ENCODE data around the gene DNAH7.

Gene DNAH7

GRCh38 chr2:195756218-195756942 lies 312.3 kb downstream of the DNAH7 start:
- Histone ChIP-seq H3K4me2 (ENCODE audit: insufficient read depth, low read length, poor library complexity, severe bottlenecking) (no peak overlapping the region), H2AK5ac (ENCODE audit: low read depth, low read length) (no peak overlapping the region), H3K27ac (replicated peaks; ENCODE audit: low read length) (no peak overlapping the region), H2BK15ac (ENCODE audit: low read length) (no peak overlapping the region), H3K9ac (ENCODE audit: low read depth, low read length, poor library complexity) (no peak overlapping the region), H3K36me3 (replicated peaks in 1 of 2; ENCODE audit: control insufficient read depth in 2 of 2, insufficient read depth in 2 of 2, low read length in 2 of 2) (no peaks in the 10 kb centered on the region), H3K9me3 (replicated peaks in 1 of 2; ENCODE audit: control insufficient read depth in 2 of 2, insufficient read depth in 1 of 2, low read depth in 1 of 2, low read length in 2 of 2) (peaks cover 0 to 2% of the 10 kb centered on the region in 2 donors), H3K27me3 (ENCODE audit: control insufficient read depth in 3 of 3, insufficient read depth in 3 of 3, low read depth in 1 of 3, low read length in 3 of 3) (no peaks in the 10 kb centered on the region), H3K23ac (ENCODE audit: low read depth, low read length, poor library complexity) (no peak overlapping the region), H2BK120ac (ENCODE audit: low read depth, low read length) (no peak overlapping the region), H2AFZ (ENCODE audit: low read length) (no peak overlapping the region), H3K14ac (ENCODE audit: low read length) (no peak overlapping the region), H3K4ac (ENCODE audit: low read length) (no peak overlapping the region), H3K4me3 (ENCODE audit: low read length in 2 of 2) (no peak overlapping the region), H3K18ac (ENCODE audit: low read length) (no peak overlapping the region), H4K91ac (ENCODE audit: low read depth, low read length, poor library complexity) (no peak overlapping the region), H3K79me1 (ENCODE audit: low read depth, low read length) (no peaks in the 10 kb centered on the region), H2BK12ac (ENCODE audit: low read length) (no peak overlapping the region), H3K4me1 (ENCODE audit: control insufficient read depth in 2 of 2, insufficient read depth in 1 of 2, low read depth in 1 of 2, low read length in 2 of 2) (no peaks in the 10 kb centered on the region), H4K8ac (ENCODE audit: low read depth, low read length) (no peak overlapping the region), H2BK5ac (ENCODE audit: low read length) (no peak overlapping the region)
- WGBS, 2 donors (ENCODE audit: extremely low coverage in 2 of 2, insufficient read length in 2 of 2, insufficient replicate concordance in 1 of 2): no CpG with 5 or more reads among the region's 7 CpGs
- DNase-seq (ENCODE audit: low spot score): no peak

DNA sequence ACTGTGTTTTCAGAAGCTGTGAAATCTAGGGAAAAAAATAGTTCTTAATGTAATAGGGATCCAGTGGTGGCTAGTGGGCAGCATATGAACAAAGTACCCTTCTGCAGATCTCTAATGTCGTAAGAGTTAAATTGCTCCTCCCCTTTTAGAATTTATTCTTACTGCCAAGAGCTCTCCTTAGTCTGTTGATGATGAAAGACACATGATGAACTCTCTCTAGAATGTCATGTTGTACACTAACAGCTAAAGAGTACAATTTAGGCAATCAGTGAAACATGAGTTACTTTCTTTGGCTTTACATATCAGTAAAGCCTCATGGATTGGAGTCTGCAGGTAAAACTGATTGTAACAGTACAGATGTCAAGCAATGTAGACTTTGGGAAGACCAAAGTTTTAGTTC lies 327.4 kb downstream of the DNAH7 start:
- no peak overlapping the region for H3K9ac ChIP-seq (ENCODE audit: low read depth, low read length, poor library complexity)
- no peak overlapping the region for H3K4me2 ChIP-seq (ENCODE audit: insufficient read depth, low read length, poor library complexity, severe bottlenecking)
- H2AK5ac ChIP-seq (ENCODE audit: low read depth, low read length): no peak overlapping the region
- no peak overlapping the region for H4K91ac ChIP-seq (ENCODE audit: low read depth, low read length, poor library complexity)
- no peak overlapping the region for H3K27ac ChIP-seq (replicated peaks; ENCODE audit: low read length)
- H3K4me1 ChIP-seq (ENCODE audit: control insufficient read depth in 2 of 2, insufficient read depth in 1 of 2, low read depth in 1 of 2, low read length in 2 of 2): no peaks in the 10 kb centered on the region
- no peak overlapping the region for H2BK15ac ChIP-seq (ENCODE audit: low read length)
- no peak overlapping the region for H2AFZ ChIP-seq (ENCODE audit: low read length)
- H3K23ac ChIP-seq (ENCODE audit: low read depth, low read length, poor library complexity): no peak overlapping the region
- no peak overlapping the region for H3K4ac ChIP-seq (ENCODE audit: low read length)
- DNase-seq (ENCODE audit: low spot score): no peak
- peaks cover 4 to 13% of the 10 kb centered on the region in 2 donors for H3K36me3 ChIP-seq (replicated peaks in 1 of 2; ENCODE audit: control insufficient read depth in 2 of 2, insufficient read depth in 2 of 2, low read length in 2 of 2)
- no peak overlapping the region for H3K4me3 ChIP-seq (ENCODE audit: low read length in 2 of 2)
- no peak overlapping the region for H2BK5ac ChIP-seq (ENCODE audit: low read length)
- no peak overlapping the region for H4K8ac ChIP-seq (ENCODE audit: low read depth, low read length)
- no CpG with 5 or more reads among the region's 1 CpG for WGBS, 2 donors (ENCODE audit: extremely low coverage in 2 of 2, insufficient read length in 2 of 2, insufficient replicate concordance in 1 of 2)
- no peak overlapping the region for H3K18ac ChIP-seq (ENCODE audit: low read length)
- no peak overlapping the region for H2BK12ac ChIP-seq (ENCODE audit: low read length)
- no peaks in the 10 kb centered on the region for H3K27me3 ChIP-seq (ENCODE audit: control insufficient read depth in 3 of 3, insufficient read depth in 3 of 3, low read depth in 1 of 3, low read length in 3 of 3)
- H3K9me3 ChIP-seq (replicated peaks in 1 of 2; ENCODE audit: control insufficient read depth in 2 of 2, insufficient read depth in 1 of 2, low read depth in 1 of 2, low read length in 2 of 2): peaks cover 2 to 5% of the 10 kb centered on the region in 2 donors
- no peak overlapping the region for H2BK120ac ChIP-seq (ENCODE audit: low read depth, low read length)
- no peak overlapping the region for H3K14ac ChIP-seq (ENCODE audit: low read length)
- no peaks in the 10 kb centered on the region for H3K79me1 ChIP-seq (ENCODE audit: low read depth, low read length)

DNA sequence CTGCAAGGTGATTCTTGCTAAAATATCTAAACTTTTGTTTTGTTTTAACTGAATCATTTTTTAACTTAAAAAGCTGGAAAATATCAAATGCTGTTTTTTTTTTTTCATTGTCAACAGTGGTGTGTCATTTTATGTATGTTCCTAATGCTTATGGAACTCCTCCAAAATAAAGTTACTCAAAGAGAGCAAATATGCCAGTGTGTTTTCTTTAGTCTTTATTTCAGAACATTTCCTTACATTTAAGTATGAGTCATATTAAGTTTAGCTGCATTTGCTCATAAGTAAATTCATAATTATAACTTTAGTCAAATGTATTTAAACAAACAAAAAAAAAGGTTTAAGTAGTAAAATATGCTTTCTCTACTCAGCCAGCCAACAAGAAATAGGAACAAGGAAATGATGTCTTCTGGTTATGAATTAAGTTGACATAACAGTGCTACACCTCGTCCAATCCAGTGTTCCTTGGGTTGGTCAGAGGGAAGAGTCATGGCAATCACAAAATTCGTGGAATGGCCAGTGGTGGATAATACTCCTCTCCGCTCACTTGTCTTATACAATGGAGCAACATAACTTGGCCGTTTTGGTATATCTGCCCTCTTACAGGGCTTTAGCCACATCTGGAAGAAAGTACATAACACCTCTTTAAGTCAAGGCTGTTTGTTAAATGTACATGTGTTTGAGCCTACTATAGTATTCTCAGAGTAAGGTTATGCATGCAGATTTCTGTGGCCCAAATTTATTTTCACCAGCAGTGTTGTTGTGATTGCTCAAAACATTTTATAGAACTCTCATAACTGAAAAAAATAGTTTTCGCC lies 330.9 kb downstream of the DNAH7 start:
- no peak overlapping the region for H3K4me3 ChIP-seq (ENCODE audit: low read length in 2 of 2)
- H3K18ac ChIP-seq (ENCODE audit: low read length): no peak overlapping the region
- H4K91ac ChIP-seq (ENCODE audit: low read depth, low read length, poor library complexity): no peak overlapping the region
- H2BK5ac ChIP-seq (ENCODE audit: low read length): no peak overlapping the region
- H3K79me1 ChIP-seq (ENCODE audit: low read depth, low read length): no peaks in the 10 kb centered on the region
- no peak for DNase-seq (ENCODE audit: low spot score)
- H2BK120ac ChIP-seq (ENCODE audit: low read depth, low read length): no peak overlapping the region
- no peak overlapping the region for H2AK5ac ChIP-seq (ENCODE audit: low read depth, low read length)
- H3K23ac ChIP-seq (ENCODE audit: low read depth, low read length, poor library complexity): no peak overlapping the region
- no peak overlapping the region for H3K4me2 ChIP-seq (ENCODE audit: insufficient read depth, low read length, poor library complexity, severe bottlenecking)
- H2BK12ac ChIP-seq (ENCODE audit: low read length): no peak overlapping the region
- WGBS, 2 donors (ENCODE audit: extremely low coverage in 2 of 2, insufficient read length in 2 of 2, insufficient replicate concordance in 1 of 2): no CpG with 5 or more reads among the region's 5 CpGs
- no peak overlapping the region for H2AFZ ChIP-seq (ENCODE audit: low read length)
- no peak overlapping the region for H4K8ac ChIP-seq (ENCODE audit: low read depth, low read length)
- H3K14ac ChIP-seq (ENCODE audit: low read length): no peak overlapping the region
- peaks cover 0 to 2% of the 10 kb centered on the region in 2 donors for H3K9me3 ChIP-seq (replicated peaks in 1 of 2; ENCODE audit: control insufficient read depth in 2 of 2, insufficient read depth in 1 of 2, low read depth in 1 of 2, low read length in 2 of 2)
- no peak overlapping the region for H3K27ac ChIP-seq (replicated peaks; ENCODE audit: low read length)
- no peak overlapping the region for H2BK15ac ChIP-seq (ENCODE audit: low read length)
- H3K4ac ChIP-seq (ENCODE audit: low read length): no peak overlapping the region
- peaks cover 9 to 39% of the 10 kb centered on the region in 2 donors for H3K36me3 ChIP-seq (replicated peaks in 1 of 2; ENCODE audit: control insufficient read depth in 2 of 2, insufficient read depth in 2 of 2, low read length in 2 of 2)
- no peak overlapping the region for H3K9ac ChIP-seq (ENCODE audit: low read depth, low read length, poor library complexity)
- H3K4me1 ChIP-seq (ENCODE audit: control insufficient read depth in 2 of 2, insufficient read depth in 1 of 2, low read depth in 1 of 2, low read length in 2 of 2): no peaks in the 10 kb centered on the region
- no peaks in the 10 kb centered on the region for H3K27me3 ChIP-seq (ENCODE audit: control insufficient read depth in 3 of 3, insufficient read depth in 3 of 3, low read depth in 1 of 3, low read length in 3 of 3)

- no CpG with 5 or more reads among the region's 1 CpG for WGBS, 2 donors (ENCODE audit: extremely low coverage in 2 of 2, insufficient read length in 2 of 2, insufficient replicate concordance in 1 of 2)
- H3K4me3 ChIP-seq (ENCODE audit: low read length in 2 of 2): no peak overlapping the region
These were observed 333.3 kb downstream of the DNAH7 start for GRCh38 chr2:195735347-195735746.

More at GRCh38 chr2:195735347-195735746, 333.3 kb downstream of the DNAH7 start:
- H4K8ac ChIP-seq (ENCODE audit: low read depth, low read length): no peak overlapping the region
- no peak overlapping the region for H3K27ac ChIP-seq (replicated peaks; ENCODE audit: low read length)
- H3K4me2 ChIP-seq (ENCODE audit: insufficient read depth, low read length, poor library complexity, severe bottlenecking): no peak overlapping the region
- H3K14ac ChIP-seq (ENCODE audit: low read length): no peak overlapping the region
- no peaks in the 10 kb centered on the region for H3K4me1 ChIP-seq (ENCODE audit: control insufficient read depth in 2 of 2, insufficient read depth in 1 of 2, low read depth in 1 of 2, low read length in 2 of 2)
- H3K23ac ChIP-seq (ENCODE audit: low read depth, low read length, poor library complexity): no peak overlapping the region
- no peak for DNase-seq (ENCODE audit: low spot score)
- no peak overlapping the region for H4K91ac ChIP-seq (ENCODE audit: low read depth, low read length, poor library complexity)
- peaks cover 10 to 56% of the 10 kb centered on the region in 2 donors for H3K36me3 ChIP-seq (replicated peaks in 1 of 2; ENCODE audit: control insufficient read depth in 2 of 2, insufficient read depth in 2 of 2, low read length in 2 of 2)
- no peaks in the 10 kb centered on the region for H3K9me3 ChIP-seq (replicated peaks in 1 of 2; ENCODE audit: control insufficient read depth in 2 of 2, insufficient read depth in 1 of 2, low read depth in 1 of 2, low read length in 2 of 2)
- H3K27me3 ChIP-seq (ENCODE audit: control insufficient read depth in 3 of 3, insufficient read depth in 3 of 3, low read depth in 1 of 3, low read length in 3 of 3): no peaks in the 10 kb centered on the region
- no peak overlapping the region for H3K4ac ChIP-seq (ENCODE audit: low read length)
- H2BK12ac ChIP-seq (ENCODE audit: low read length): no peak overlapping the region
- no peak overlapping the region for H3K9ac ChIP-seq (ENCODE audit: low read depth, low read length, poor library complexity)
- no peak overlapping the region for H2AFZ ChIP-seq (ENCODE audit: low read length)
- no peak overlapping the region for H2BK120ac ChIP-seq (ENCODE audit: low read depth, low read length)
- H2BK15ac ChIP-seq (ENCODE audit: low read length): no peak overlapping the region
- H2BK5ac ChIP-seq (ENCODE audit: low read length): no peak overlapping the region
- no peak overlapping the region for H3K18ac ChIP-seq (ENCODE audit: low read length)
- H3K79me1 ChIP-seq (ENCODE audit: low read depth, low read length): no peaks in the 10 kb centered on the region
- no peak overlapping the region for H2AK5ac ChIP-seq (ENCODE audit: low read depth, low read length)

Measured in neuronal stem cell (in vitro differentiated cells).